Measurements from ENCODE around the gene CNOT3.
A peak's percentile ranks its signal among the peaks of the same experiment; 100 is the strongest.

CNOT3 gene

GRCh38 chr19:54154603-54155345 is 17.2 kb downstream of the CNOT3 start:
- Histone ChIP-seq H3K4me1 (ENCODE audit: control insufficient read depth, insufficient read depth, low read length) (peaks cover 4% of the 10 kb centered on the region; the same call in 1 of the 2 replicates), H3K36me3 (ENCODE audit: control insufficient read depth in 2 of 2, insufficient read depth in 1 of 2, low read length in 2 of 2) (peaks cover 43 to 79% of the 10 kb centered on the region in 2 experiments), H3K27ac (ENCODE audit: extremely low read depth, low read depth, low read length) (peak overlapping the region; percentile 2; the same call in 1 of the 2 replicates), H3K4me3 (ENCODE audit: low read depth, low read length) (no peak overlapping the region), H3K9me3 (ENCODE audit: control insufficient read depth, insufficient read depth, low read depth, low read length) (no peaks in the 10 kb centered on the region)
- ChIA-PET POLR2A (interaction anchor here (1.8 to 8.0 kb wide), 3 partner anchors 11 to 36 kb away, joined by 4 to 87 read pairs (median 7); partner anchors contain the start of genes CNOT3 and TSEN34), CTCF (interaction anchor here (0.7 kb wide), 1 partner anchor 10 kb away, joined by 3 read pairs; no protein-coding TSS in a partner anchor)
- peak; percentile 85 for TF ChIP-seq PRDM10 (tag by site-specific recombination; IDR thresholded peaks at IDR 0.05)
- no peak for TF ChIP-seq ZBTB44 (tag by site-specific recombination; IDR thresholded peaks at IDR 0.05)

GRCh38 chr19:54155694-54156093 is 18.1 kb downstream of the CNOT3 start:
- CTCF ChIA-PET = interaction anchor here (0.6 kb wide), 1 partner anchor 72 kb away, joined by 4 read pairs; no protein-coding TSS in a partner anchor

GRCh38 chr19:54156490-54156889 is 18.9 kb downstream of the CNOT3 start:
- no peaks in the 10 kb centered on the region for H3K9me3 ChIP-seq (ENCODE audit: control insufficient read depth, insufficient read depth, low read depth, low read length)
- ChIA-PET CTCF (interaction anchor here (0.7 kb wide), 1 partner anchor 42 kb away, joined by 3 read pairs; no protein-coding TSS in a partner anchor), POLR2A (interaction anchor here (0.6 to 2.7 kb wide), 7 partner anchors 13 to 227 kb away, joined by 3 to 23 read pairs (median 3); partner anchors contain the start of genes CNOT3, MBOAT7 and TSEN34)
- peaks cover 4% of the 10 kb centered on the region; the same call in 1 of the 2 replicates for H3K4me1 ChIP-seq (ENCODE audit: control insufficient read depth, insufficient read depth, low read length)
- H3K4me3 ChIP-seq (ENCODE audit: low read depth, low read length) = no peak overlapping the region
- H3K36me3 ChIP-seq (ENCODE audit: control insufficient read depth in 2 of 2, insufficient read depth in 1 of 2, low read length in 2 of 2) = peaks cover 31 to 64% of the 10 kb centered on the region in 2 experiments
- no peak for TF ChIP-seq SCRT2 (tag by site-specific recombination; IDR thresholded peaks at IDR 0.05)
- TF ChIP-seq GLIS2 (tag by site-specific recombination; IDR thresholded peaks at IDR 0.05) = peak; percentile 41; the same call in 1 of the 2 replicates
- no peak for TF ChIP-seq ZNF114 (tag by site-specific recombination; IDR thresholded peaks at IDR 0.05)
- H3K27ac ChIP-seq (ENCODE audit: extremely low read depth, low read depth, low read length) = no peak overlapping the region

More at GRCh38 chr19:54155694-54156093, 18.1 kb downstream of the CNOT3 start:
- Histone ChIP-seq H3K27ac (ENCODE audit: extremely low read depth, low read depth, low read length) (no peak overlapping the region), H3K4me3 (ENCODE audit: low read depth, low read length) (no peak overlapping the region), H3K9me3 (ENCODE audit: control insufficient read depth, insufficient read depth, low read depth, low read length) (no peaks in the 10 kb centered on the region), H3K4me1 (ENCODE audit: control insufficient read depth, insufficient read depth, low read length) (peaks cover 4% of the 10 kb centered on the region; the same call in 1 of the 2 replicates), H3K36me3 (ENCODE audit: control insufficient read depth in 2 of 2, insufficient read depth in 1 of 2, low read length in 2 of 2) (peaks cover 39 to 70% of the 10 kb centered on the region in 2 experiments)
- TF ChIP-seq GLIS2 (tag by site-specific recombination; IDR thresholded peaks at IDR 0.05) (0 out of 2 replicates have a peak, but pooled peaks have one; percentile 28), CTCF (tag by site-specific recombination; IDR thresholded peaks at IDR 0.05) (0 out of 2 replicates have a peak, but pooled peaks have one; percentile 11), ZFHX2 (tag by site-specific recombination; conservative IDR thresholded peaks at IDR 0.05) (no peak), ZNF629 (tag by site-specific recombination; IDR thresholded peaks at IDR 0.05) (no peak)
- POLR2A ChIA-PET = interaction anchor here (0.8 to 2.7 kb wide), 4 partner anchors 12 to 35 kb away, joined by 3 to 23 read pairs (median 6); partner anchors contain the start of genes CNOT3, MBOAT7 and TSEN34
